Measurements from ENCODE around the gene RAD21L1. TPM values are rescaled to one million over a fixed set of nuclear protein-coding genes. Genes with fewer than 3 reads are reported as not detected.

Gene RAD21L1
- total RNA-seq, 4 donors from 2014 or later: not detected

- H3K4me1 ChIP-seq: peaks cover 0 to 27% (median 7%) of the 10 kb centered on the region in 4 donors
- peak in 2 of 3 donors; percentile 72 to 81 for DNase-seq
- H3K4me3 ChIP-seq: peak overlapping the region; percentile 42 to 85 (median 61)
- TF ChIP-seq CTCF (IDR thresholded peaks at IDR 0.05): peak in 4 of 6 experiments; percentile 44 to 69 (median 64)
- no peak for TF ChIP-seq POLR2A (IDR thresholded peaks at IDR 0.05)
- peaks cover 0 to 5% (median 0%) of the 10 kb centered on the region in 3 donors for H3K36me3 ChIP-seq
- H3K27me3 ChIP-seq: no peaks in the 10 kb centered on the region
- no peaks in the 10 kb centered on the region for H3K9me3 ChIP-seq
- peak overlapping the region in 3 of 4 donors; percentile 32 to 62 (median 62) for H3K27ac ChIP-seq
These were observed 40.0 kb upstream of the RAD21L1 start for GRCh38 chr20:1185790-1186334.

GRCh38 chr20:1186367-1186991, 39.4 kb upstream of the RAD21L1 start:
- DNase-seq: no peak
- no peaks in the 10 kb centered on the region for H3K36me3 ChIP-seq
- H3K9me3 ChIP-seq: no peaks in the 10 kb centered on the region
- peak overlapping the region in 2 of 4 donors; percentile 62 for H3K27ac ChIP-seq
- TF ChIP-seq POLR2A (IDR thresholded peaks at IDR 0.05) (no peak), CTCF (IDR thresholded peaks at IDR 0.05) (no peak)
- no peaks in the 10 kb centered on the region for H3K27me3 ChIP-seq
- H3K4me1 ChIP-seq: peaks cover 0 to 27% (median 7%) of the 10 kb centered on the region in 4 donors
- H3K4me3 ChIP-seq: no peak overlapping the region

GRCh38 chr20:1187605-1188171, 38.2 kb upstream of the RAD21L1 start:
- TF ChIP-seq POLR2A (IDR thresholded peaks at IDR 0.05) (no peak), CTCF (IDR thresholded peaks at IDR 0.05) (no peak)
- H3K36me3 ChIP-seq: no peaks in the 10 kb centered on the region
- no peak overlapping the region for H3K4me3 ChIP-seq
- peaks cover 0 to 27% (median 7%) of the 10 kb centered on the region in 4 donors for H3K4me1 ChIP-seq
- no peaks in the 10 kb centered on the region for H3K27me3 ChIP-seq
- H3K9me3 ChIP-seq: no peaks in the 10 kb centered on the region
- peak overlapping the region in 2 of 4 donors; percentile 62 for H3K27ac ChIP-seq
- DNase-seq: no peak

- Histone ChIP-seq H3K27ac (peak overlapping the region in 2 of 4 donors; percentile 19 to 55), H3K27me3 (no peaks in the 10 kb centered on the region), H3K4me3 (no peak overlapping the region), H3K9me3 (no peaks in the 10 kb centered on the region), H3K4me1 (peaks cover 0 to 27% (median 7%) of the 10 kb centered on the region in 4 donors), H3K36me3 (no peaks in the 10 kb centered on the region)
- no peak for DNase-seq
- TF ChIP-seq CTCF (IDR thresholded peaks at IDR 0.05): no peak
- TF ChIP-seq POLR2A (IDR thresholded peaks at IDR 0.05): no peak
These were observed 37.5 kb upstream of the RAD21L1 start for GRCh38 chr20:1188347-1188746.

- no peaks in the 10 kb centered on the region for H3K27me3 ChIP-seq
- no peak overlapping the region for H3K27ac ChIP-seq
- DNase-seq: no peak
- H3K9me3 ChIP-seq: no peaks in the 10 kb centered on the region
- H3K4me3 ChIP-seq: no peak overlapping the region
- TF ChIP-seq POLR2A (IDR thresholded peaks at IDR 0.05) (no peak), CTCF (IDR thresholded peaks at IDR 0.05) (no peak)
- no peaks in the 10 kb centered on the region for H3K36me3 ChIP-seq
- H3K4me1 ChIP-seq: peaks cover 0 to 27% (median 6%) of the 10 kb centered on the region in 4 donors
These were observed 36.0 kb upstream of the RAD21L1 start for GRCh38 chr20:1189827-1190226.

All from Peyer's patch (tissue), 4 donors.